GM18867 (cell line): Measurements from ENCODE around the gene ZNF385B.
"Not testable (repeated sequence)": the region's sequence is repeated elsewhere in the genome, so short reads cannot be mapped to it uniquely, and the experiment has no call there.

ENCODE experiments used
- ATAC-seq: cut with Tn5 transposase; IDR thresholded peaks from one replicate; pipeline ENCODE4 v1.9.1; 2021; ENCODE audit warnings: mild to moderate bottlenecking, moderate library complexity; ENCODE audit not compliant: unreplicated experiment

ZNF385B gene

GRCh38 chr2:179524809-179525339, 336.5 kb downstream of the ZNF385B start:
- no peak for ATAC-seq

GRCh38 chr2:179521944-179522343, 339.5 kb downstream of the ZNF385B start:
- ATAC-seq, result no peak

- ATAC-seq, result no peak
These were observed 342.6 kb downstream of the ZNF385B start for GRCh38 chr2:179518830-179519229.

GRCh38 chr2:179513181-179513580, 348.2 kb downstream of the ZNF385B start:
- ATAC-seq, result no peak

- ATAC-seq, result no peak
These were observed 349.0 kb downstream of the ZNF385B start for GRCh38 chr2:179512281-179513035.

- ATAC-seq, result no peak
These were observed 350.2 kb downstream of the ZNF385B start for GRCh38 chr2:179511105-179511789.

GRCh38 chr2:179495315-179495714, 366.1 kb downstream of the ZNF385B start:
- no peak for ATAC-seq

- ATAC-seq, result no peak
These were observed 372.8 kb downstream of the ZNF385B start for GRCh38 chr2:179488563-179488962.

- ATAC-seq, result no peak
These were observed 374.2 kb downstream of the ZNF385B start for GRCh38 chr2:179487010-179487731.

- no peak for ATAC-seq
These were observed 378.3 kb downstream of the ZNF385B start for GRCh38 chr2:179483131-179483530.

- ATAC-seq, result no peak
These were observed 381.5 kb downstream of the ZNF385B start for GRCh38 chr2:179479947-179480346.

GRCh38 chr2:179478771-179479170, 382.6 kb downstream of the ZNF385B start:
- ATAC-seq, result no peak

- no peak for ATAC-seq
These were observed 390.4 kb downstream of the ZNF385B start for GRCh38 chr2:179470992-179471391.

- no peak for ATAC-seq
These were observed 391.3 kb downstream of the ZNF385B start for GRCh38 chr2:179470089-179470488.

GRCh38 chr2:179467960-179468359, 393.5 kb downstream of the ZNF385B start:
- ATAC-seq, result no peak

- no peak for ATAC-seq
These were observed 394.3 kb downstream of the ZNF385B start for GRCh38 chr2:179467111-179467510.

- ATAC-seq, result no peak
These were observed 400.0 kb downstream of the ZNF385B start for GRCh38 chr2:179461420-179461819.

GRCh38 chr2:179460181-179460929, 401.1 kb downstream of the ZNF385B start:
- no peak for ATAC-seq

- ATAC-seq, result not testable (repeated sequence)
These were observed 403.3 kb downstream of the ZNF385B start for GRCh38 chr2:179458113-179458512.

- ATAC-seq, result no peak
These were observed 405.6 kb downstream of the ZNF385B start for GRCh38 chr2:179455824-179456223.

GRCh38 chr2:179455172-179455524, 406.3 kb downstream of the ZNF385B start:
- no peak for ATAC-seq
